K562 (cell line): ENCODE data around the gene SLC13A3. TPM values are rescaled to one million over a fixed set of nuclear protein-coding genes. Genes with fewer than 3 reads are reported as not detected.

Experiments
- ATAC-seq: fragments of 200-7000 bp; cut with Tn5 transposase; 3 replicates; pipeline ENCODE4 v1.9.1; 2020; ENCODE audit warnings: moderate library complexity
- BruUV-seq: library from RNA; stranded (reverse); fragments of 400-500 nt; replicated peaks from 2 replicates; lab custom pipeline; 2021; lab: Mats Ljungman, UMichigan
- CTCF ChIA-PET: fragments of 300-600 bp; formaldehyde crosslinking; extraction: SDS; loops from one replicate; lab custom pipeline; 2021; ENCODE audit warnings: low intra/inter-chr PET ratio; lab: Yijun Ruan, JAX
- POLR2A ChIA-PET: fragments of 300-600, 350-650 bp; sonication (Branson Sonifier 250); formaldehyde crosslinking; extraction: SDS; loops from one replicate; lab custom pipeline; 2021; ENCODE audit warnings: antibody characterized with exemption, inconsistent platforms; lab: Yijun Ruan, JAX
- DNase-seq, 4 experiments: peaks; one replicate each; pipeline versions ENCODE4 v3.0.0 to v3.0.0-alpha.2; 2011 to 2018; ENCODE audit warnings: low spot score in 3 of 4, mixed read lengths in 3 of 4; ENCODE audit errors: extremely low read depth in 1 of 4
- FAIRE-seq: peaks from 2 replicates; lab custom pipeline; 2011; peaks lifted over from hg19 to GRCh38; lab: Jason Lieb, UNC
- H2AFZ ChIP-seq: 2 replicates; pipeline ENCODE4 v1.6.0; 2011; ENCODE audit warnings: low read depth, low read length, control low read depth, inconsistent platforms
- H3K27ac ChIP-seq: fragments of 200-600 bp; 3 replicates; pipeline ENCODE4 v1.8.0; 2011; ENCODE audit warnings: low read depth, mild to moderate bottlenecking, control low read depth, inconsistent platforms, low read length, moderate library complexity, mixed read lengths; ENCODE audit errors: extremely low read depth
- H3K27me3 ChIP-seq, 2 experiments: fragments of 300-600 bp in 1 of 2; 2 replicates in 1 of 2; 3 replicates in 1 of 2; pipeline versions ENCODE4 v1.6.0 to v1.8.0; 2011; ENCODE audit warnings: inconsistent platforms in 2 of 2, low read length in 2 of 2, mild to moderate bottlenecking in 1 of 2, mixed read lengths in 1 of 2, moderate library complexity in 1 of 2; ENCODE audit not compliant: control insufficient read depth in 2 of 2, insufficient read depth in 2 of 2
- H3K36me3 ChIP-seq: fragments of 300-600 bp; 3 replicates; pipeline ENCODE4 v1.8.0; 2011; ENCODE audit warnings: mild to moderate bottlenecking, low read length, inconsistent platforms; ENCODE audit not compliant: control insufficient read depth, insufficient read depth
- H3K4me1 ChIP-seq, 2 experiments: fragments of 200-600 bp in 1 of 2; replicated peaks in 1 of 2; 2 replicates in 1 of 2; 3 replicates in 1 of 2; pipeline versions ENCODE4 v1.5.1 to v1.8.0; 2011; ENCODE audit warnings: inconsistent platforms in 2 of 2, low read length in 2 of 2, mild to moderate bottlenecking in 1 of 2, mixed read lengths in 1 of 2, moderate library complexity in 1 of 2; ENCODE audit not compliant: control insufficient read depth in 2 of 2, insufficient read depth in 2 of 2
- H3K4me2 ChIP-seq: 2 replicates; pipeline ENCODE4 v1.6.1; 2011; ENCODE audit warnings: low read length, control low read depth, inconsistent platforms, mixed read lengths; ENCODE audit not compliant: insufficient read depth
- H3K4me3 ChIP-seq: fragments of 200-600 bp; sonication (generic), shearing (Covaris generic); 2 replicates; pipeline ENCODE4 v1.5.1; 2016; ENCODE audit warnings: control low read depth, inconsistent platforms
- H3K79me2 ChIP-seq: fragments of 200-600 bp; 3 replicates; pipeline ENCODE4 v1.8.0; 2011; ENCODE audit warnings: low read length, inconsistent platforms; ENCODE audit not compliant: control insufficient read depth, insufficient read depth
- H3K9ac ChIP-seq, 2 experiments: 2 replicates each; pipeline versions ENCODE4 v1.6.0 to v1.6.1; 2011; ENCODE audit warnings: low read depth in 2 of 2, low read length in 2 of 2, control low read depth in 1 of 2, inconsistent platforms in 1 of 2, mild to moderate bottlenecking in 1 of 2, mixed read lengths in 1 of 2; ENCODE audit not compliant: insufficient read depth in 1 of 2
- H3K9me1 ChIP-seq: one replicate; pipeline ENCODE4 v1.6.0; 2011; ENCODE audit warnings: inconsistent platforms, mild to moderate bottlenecking, low read length, moderate library complexity; ENCODE audit not compliant: control insufficient read depth, insufficient read depth
- H3K9me3 ChIP-seq: replicated peaks from 2 replicates; pipeline ENCODE4 v1.5.1; 2011; ENCODE audit warnings: low read depth, low read length, inconsistent platforms; ENCODE audit not compliant: control insufficient read depth, insufficient read depth
- H4K20me1 ChIP-seq: replicated peaks from 2 replicates; pipeline ENCODE4 v1.6.1; 2011; ENCODE audit warnings: low read length, inconsistent platforms, mixed read lengths; ENCODE audit not compliant: control insufficient read depth, insufficient read depth
- ELF2 ChIP-seq: fragments of 250-450 bp; sonication (Bioruptor Pico); IDR thresholded peaks from 2 replicates; pipeline ENCODE4 v1.5.0; 2021; ENCODE audit warnings: mild to moderate bottlenecking
- FOXP4 ChIP-seq: sonication (generic); formaldehyde crosslinking; IDR thresholded peaks from 2 replicates; pipeline ENCODE4 v1.8.0; 2022; ENCODE audit warnings: mild to moderate bottlenecking, missing genetic modification reagents, borderline replicate concordance
- NR2F6 ChIP-seq: fragments of 450-650 bp; formaldehyde crosslinking; IDR thresholded peaks from 2 replicates; pipeline ENCODE4 v1.4.0; 2020; ENCODE audit warnings: mild to moderate bottlenecking
- RBM34 ChIP-seq: fragments of 200-400 bp; formaldehyde crosslinking; IDR thresholded peaks from 2 replicates; pipeline ENCODE4 v1.6.1; 2018; ENCODE audit warnings: low read length, borderline replicate concordance; ENCODE audit not compliant: insufficient read depth
- SRF ChIP-seq, 2 experiments: fragments of 250-450, 450-650 bp in 1 of 2; sonication (Bioruptor Pico) in 1 of 2; sonication (generic) in 1 of 2; formaldehyde crosslinking; IDR thresholded peaks; 2 replicates each; pipeline versions ENCODE4 v1.5.0 to v1.5.1; 2020 to 2022; ENCODE audit warnings: mild to moderate bottlenecking in 1 of 2, missing genetic modification reagents in 1 of 2
- STAT5A ChIP-seq: IDR thresholded peaks from 2 replicates; pipeline ENCODE4 v1.6.1; 2012; ENCODE audit warnings: low read length, inconsistent platforms, borderline replicate concordance
- ZNF324 ChIP-seq: fragments of 250-450 bp; sonication (Bioruptor Pico); IDR thresholded peaks from 2 replicates; pipeline ENCODE4 v1.4.0; 2020; ENCODE audit warnings: mild to moderate bottlenecking
- WGBS: fragments of 100-300 bp; shearing (Covaris generic); methylation state at CpG from one replicate; pipeline ENCODE4 v1.1.6; 2016; ENCODE audit warnings: low coverage, mixed read lengths; ENCODE audit not compliant: insufficient coverage; ENCODE audit errors: missing lambda C conversion rate; 5-methylcytosine and 5-hydroxymethylcytosine counted together
- in situ Hi-C: fragments of 300-500 bp; cut with MboI; formaldehyde crosslinking; loops from 4 replicates; pipeline ENCODE4 v1.15.0; 2018; ENCODE audit warnings: inconsistent platforms, mixed read lengths
- intact Hi-C: fragments of 100-400 bp; cut with micrococcal nuclease; formaldehyde crosslinking; loops from 2 replicates; pipeline ENCODE4 v1.14.2; 2022
- polyA plus RNA-seq, 8 experiments: library from polyadenylated mRNA; depleted of rRNA in 4 of 8; stranded (reverse) in 5 of 8; unstranded in 3 of 8; fragments of >200 nt; fragmentation: Nextera tagmentation in 2 of 8; fragmentation: Illumina TruSeq in 1 of 8; extraction: Ambion mirVana in 2 of 8; extraction: Trizol in 1 of 8; gene quantifications; 2 replicates each; pipeline versions ENCODE4 v1.2.1 to v1.2.3, GENCODE V29; 2011 to 2014; ENCODE audit warnings: inconsistent platforms in 1 of 8, missing spikeins in 1 of 8
- total RNA-seq, 7 experiments: library from RNA; depleted of rRNA in 6 of 7; stranded (reverse); fragments of >200 nt in 6 of 7; fragmentation: Illumina TruSeq in 2 of 7; extraction: Trizol in 2 of 7; gene quantifications; 2 replicates each; pipeline versions ENCODE4 v1.2.1 to v1.2.3, GENCODE V29; 2011 to 2021; ENCODE audit warnings: low replicate concordance in 1 of 7

SLC13A3 gene
- total and polyA plus RNA-seq, 9 of the 15 experiments (the other 6 are each of a cell fraction or from before 2014, with no cell fraction given) = 5.5 to 16.4 (median 8.5) TPM

GRCh38 chr20:46554828-46555227 is 96.4 kb downstream of the SLC13A3 start:
- no peak overlapping the region for H3K4me2 ChIP-seq
- BruUV-seq = no TSS peak
- no peak overlapping the region for H2AFZ ChIP-seq
- TF ChIP-seq ELF2 (CRISPR knock-in tag) (no peak), NR2F6 (no peak), RBM34 (no peak), STAT5A (no peak), ZNF324 (CRISPR knock-in tag) (no peak), FOXP4 (CRISPR knock-in tag) (no peak), SRF (CRISPR knock-in tag; IDR thresholded peaks at IDR 0.05) (no peak)
- TF ChIP-seq, all 486 proteins: peak for 0
- intact Hi-C loops (no loop called here), in situ Hi-C loops (no loop called here)
- Histone ChIP-seq H3K4me1 (peaks cover 6 to 19% of the 10 kb centered on the region in 2 experiments; a peak in 4 of 5 replicates), H3K79me2 (no peaks in the 10 kb centered on the region), H3K9ac (no peak overlapping the region), H3K27ac (no peak overlapping the region), H3K36me3 (no peaks in the 10 kb centered on the region), H3K27me3 (peaks cover 8 to 21% of the 10 kb centered on the region in 2 experiments; a peak in 3 of 5 replicates), H3K4me3 (no peak overlapping the region), H3K9me3 (no peaks in the 10 kb centered on the region), H3K9me1 (no peaks in the 10 kb centered on the region), H4K20me1 (no peaks in the 10 kb centered on the region)
- ATAC-seq (no peak), DNase-seq (no peak), FAIRE-seq (no peak)
- WGBS = 7% methylated on average over 3 of the region's 3 CpGs
- CTCF ChIA-PET = no interaction called here
- POLR2A ChIA-PET = interaction anchor here (1.0 to 1.2 kb wide), 2 partner anchors 10 to 91 kb away, joined by 3 read pairs; no protein-coding TSS in a partner anchor
